HG03342 (cell line): Measurements from ENCODE around the gene GCN1.
A peak's percentile ranks its signal among the peaks of the same experiment; 100 is the strongest.

ENCODE experiments used
- ATAC-seq: cut with Tn5 transposase; IDR thresholded peaks from one replicate; pipeline ENCODE4 v1.9.1; 2021; ENCODE audit warnings: mild to moderate bottlenecking, moderate library complexity; ENCODE audit not compliant: unreplicated experiment

GCN1 gene

DNA sequence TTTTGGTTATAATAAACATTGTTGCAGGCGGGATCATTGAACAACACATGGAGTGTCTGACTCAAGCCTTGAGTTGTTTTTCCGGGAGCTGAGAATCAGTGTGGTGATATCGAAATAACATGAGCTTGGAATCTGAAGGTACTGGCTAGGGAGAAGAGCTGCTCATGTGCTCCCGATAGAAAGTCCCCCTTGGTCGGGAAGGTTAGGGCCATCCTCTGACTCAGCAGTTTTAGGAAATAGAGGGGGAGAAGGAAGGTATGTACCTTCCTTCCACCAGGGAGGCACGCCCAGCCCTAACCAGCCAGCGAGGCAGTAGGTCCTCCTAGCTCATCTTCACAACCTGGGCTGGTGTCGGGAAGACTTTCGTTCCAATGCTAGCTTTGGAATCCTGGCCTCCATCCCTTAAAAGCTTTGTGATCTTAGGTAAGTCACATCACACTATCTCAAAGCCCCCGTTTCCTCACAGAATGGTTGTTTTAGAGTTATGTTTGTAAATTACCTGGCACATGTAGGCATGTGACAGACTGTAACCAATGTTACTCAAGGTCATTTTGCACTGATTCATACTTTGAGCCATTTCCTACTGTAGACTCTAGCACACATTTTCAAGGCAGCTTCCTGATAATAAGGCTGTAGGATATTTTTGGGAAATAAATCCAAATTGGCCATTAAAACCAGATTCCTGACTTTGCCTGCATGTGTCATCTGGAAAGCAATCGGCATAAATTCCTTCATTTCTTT is 76.0 kb downstream of the GCN1 start:
- ATAC-seq, result no peak

DNA sequence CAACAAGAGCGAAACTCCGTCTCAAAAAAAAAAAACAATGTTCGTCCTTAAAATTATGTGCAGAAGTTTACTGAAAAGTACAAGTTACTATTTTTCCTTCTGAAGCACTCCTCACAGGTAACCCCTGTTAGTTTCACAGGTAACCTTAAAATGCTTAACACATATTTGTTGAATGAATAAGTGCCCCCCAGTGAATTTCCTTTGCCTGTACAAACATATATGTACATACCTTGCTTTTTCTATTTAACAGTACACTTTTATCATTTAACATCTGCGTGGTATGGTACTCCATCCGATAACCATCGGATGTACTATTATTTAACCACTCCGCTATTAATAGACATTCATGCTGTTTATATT is 76.6 kb downstream of the GCN1 start:
- ATAC-seq, result no peak

DNA sequence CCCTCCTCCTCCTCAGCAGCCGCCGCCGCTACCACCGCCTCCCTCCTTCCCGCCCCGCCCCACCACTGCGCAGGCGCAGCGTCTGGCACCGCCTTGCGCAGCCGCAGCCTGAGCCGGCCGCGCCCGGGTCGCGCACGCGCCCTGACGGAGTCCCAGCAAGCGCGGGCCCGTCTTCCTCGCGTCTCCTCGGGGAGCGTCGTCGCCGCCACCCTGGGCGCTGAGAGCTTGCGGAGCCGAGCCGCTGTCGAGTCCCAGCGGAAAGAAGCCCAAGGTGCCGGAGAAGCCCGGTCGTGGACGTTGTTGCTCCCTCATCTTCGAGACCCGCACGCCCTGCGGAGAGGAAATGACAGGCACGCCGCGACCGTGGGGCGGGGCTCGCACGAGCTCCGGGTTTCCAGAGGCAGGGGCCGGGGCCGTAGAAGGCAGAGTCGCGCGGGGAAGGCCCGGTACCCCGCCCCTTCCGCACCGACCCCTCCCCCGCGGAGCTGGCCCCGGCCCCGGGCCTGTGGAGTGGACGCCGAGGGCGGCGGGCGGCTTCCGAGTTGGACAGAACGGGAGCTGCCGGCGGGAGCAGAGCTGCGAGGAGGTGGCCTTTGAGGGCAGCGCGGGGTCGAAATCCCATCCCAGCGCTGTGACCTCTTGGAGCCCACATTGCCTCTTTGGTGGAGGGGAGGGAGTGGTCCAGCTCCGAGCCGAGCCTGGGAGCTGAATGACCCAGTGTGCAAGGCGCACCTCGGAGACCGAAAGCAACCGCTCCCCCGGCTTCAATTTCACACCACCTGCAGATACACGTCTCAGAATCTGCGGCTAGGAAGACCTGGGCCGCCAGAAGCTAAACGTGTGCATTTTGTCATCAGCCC is 77.5 kb downstream of the GCN1 start:
- ATAC-seq, result peak; percentile 42

DNA sequence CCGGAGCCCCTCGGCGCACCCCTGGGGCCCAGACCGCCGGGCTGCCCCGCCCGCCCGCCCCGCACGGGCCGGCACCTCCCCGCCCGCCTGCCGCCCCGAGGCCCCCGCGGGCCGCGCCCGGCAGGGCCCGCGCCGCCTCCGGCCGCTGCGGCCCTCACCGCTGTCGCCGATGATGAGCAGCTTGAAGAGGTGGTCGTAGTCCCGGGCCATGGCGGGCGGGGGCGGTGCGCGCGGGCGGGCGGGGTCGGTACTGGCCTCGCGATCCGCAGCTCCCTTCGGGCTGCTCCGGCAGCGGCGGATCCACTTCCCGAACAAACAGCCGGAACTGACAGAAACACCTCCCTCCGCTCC is 78.1 kb downstream of the GCN1 start, which contains the start of gene RAB35:
Gene RAB35 (minus strand): TSS at position 313 of the 351 bp plus-strand sequence. CDS start 103 bp downstream, at position 210.
- ATAC-seq, result no peak

DNA sequence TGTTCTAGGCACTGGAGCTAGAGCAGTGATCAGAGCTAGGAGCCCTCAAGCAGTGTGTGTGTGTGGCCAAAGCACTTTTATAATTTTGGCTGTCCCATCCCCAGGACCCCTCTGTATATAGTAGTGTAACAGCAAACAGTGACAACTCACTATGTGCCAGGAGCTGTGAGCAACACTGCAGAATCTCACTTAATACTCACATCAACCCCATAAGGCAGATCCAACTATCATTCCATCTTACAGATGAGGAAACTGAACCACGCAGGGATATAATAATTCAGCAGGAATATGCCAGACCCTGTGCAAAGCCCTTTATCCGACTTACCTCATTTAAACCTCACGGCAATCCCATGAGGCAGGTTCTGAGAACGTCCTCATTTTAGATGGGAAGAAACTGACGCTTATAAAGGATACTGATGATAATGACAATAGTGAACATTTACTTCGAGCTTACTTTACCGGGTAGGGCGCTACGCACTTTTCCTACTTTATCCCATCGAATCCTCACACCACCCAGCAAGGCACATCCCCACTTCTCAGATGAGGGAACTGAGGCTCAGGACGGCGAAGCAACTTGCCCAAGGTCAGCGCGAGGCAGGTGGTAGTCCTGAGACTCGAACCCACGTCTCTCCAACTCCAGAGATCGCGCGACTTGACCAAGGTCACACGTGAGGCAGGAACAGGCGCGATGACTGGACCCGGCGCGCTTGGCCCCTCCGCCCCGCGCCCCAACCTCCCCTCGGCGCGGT is 78.6 kb downstream of the GCN1 start:
- ATAC-seq, result no peak

DNA sequence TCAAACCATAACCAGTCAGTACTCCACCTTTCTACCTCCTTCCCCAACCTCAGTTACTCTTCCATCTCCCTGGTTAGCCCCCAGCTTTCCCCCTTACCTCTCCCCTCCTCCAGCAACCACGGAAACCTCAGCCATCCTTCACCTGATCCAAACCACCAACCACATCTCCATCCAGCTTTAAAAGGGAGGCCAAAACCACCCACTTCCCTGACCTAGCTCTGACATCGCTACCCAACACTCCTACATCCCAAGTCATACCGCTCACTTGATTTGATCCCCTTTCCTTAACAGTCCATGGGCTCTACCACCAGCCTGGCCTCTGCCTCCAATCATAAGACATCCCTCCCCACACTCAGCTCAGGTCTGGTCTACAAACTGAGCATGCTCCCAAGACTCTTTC is 79.4 kb downstream of the GCN1 start:
- ATAC-seq, result no peak

DNA sequence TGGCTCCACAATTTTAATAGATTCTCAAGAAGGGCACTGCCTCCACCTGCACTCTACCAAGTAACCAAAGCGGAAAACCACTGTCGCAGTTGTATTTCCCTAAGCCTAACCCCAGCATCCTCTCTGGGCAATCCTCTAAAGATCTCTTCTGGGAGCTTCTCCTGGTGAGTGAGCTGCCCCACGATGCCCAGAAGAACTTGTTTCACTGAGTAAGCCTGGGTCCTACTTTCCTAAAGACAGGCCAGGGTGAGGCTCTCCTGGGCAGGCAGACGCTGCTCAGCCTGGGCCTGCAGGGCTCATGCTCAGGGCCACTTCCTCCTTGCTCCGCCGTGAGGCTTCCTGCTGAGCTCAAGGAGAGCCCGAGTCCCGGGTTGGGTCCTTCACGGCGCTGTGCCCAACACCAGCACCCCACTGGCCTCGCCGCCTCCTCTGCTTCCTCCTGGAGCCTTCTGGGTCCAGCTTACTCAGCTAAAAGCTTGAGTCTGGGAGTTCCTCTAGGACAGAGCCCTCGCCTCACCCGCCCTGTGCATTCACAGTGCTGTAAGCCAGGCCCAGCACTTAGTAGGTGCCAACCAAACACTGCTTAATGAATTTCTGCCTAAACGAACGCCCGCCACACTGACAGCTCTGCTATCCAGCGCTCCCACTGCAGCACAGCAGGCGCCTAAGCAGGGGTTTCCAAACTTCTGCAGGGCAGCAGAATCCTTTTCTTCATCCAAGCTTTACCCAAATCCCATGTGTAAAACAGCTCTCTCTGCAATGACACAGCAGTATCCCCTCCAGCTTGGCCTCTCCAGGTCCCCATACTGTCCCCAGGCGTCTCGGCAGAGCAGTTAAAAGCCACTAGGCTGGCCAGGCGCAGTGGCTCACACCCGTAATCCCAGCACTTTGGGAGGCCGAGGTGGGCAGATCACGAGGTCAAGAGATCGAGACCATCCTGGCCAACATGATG is 83.7 kb downstream of the GCN1 start:
- peak; percentile 68 for ATAC-seq

DNA sequence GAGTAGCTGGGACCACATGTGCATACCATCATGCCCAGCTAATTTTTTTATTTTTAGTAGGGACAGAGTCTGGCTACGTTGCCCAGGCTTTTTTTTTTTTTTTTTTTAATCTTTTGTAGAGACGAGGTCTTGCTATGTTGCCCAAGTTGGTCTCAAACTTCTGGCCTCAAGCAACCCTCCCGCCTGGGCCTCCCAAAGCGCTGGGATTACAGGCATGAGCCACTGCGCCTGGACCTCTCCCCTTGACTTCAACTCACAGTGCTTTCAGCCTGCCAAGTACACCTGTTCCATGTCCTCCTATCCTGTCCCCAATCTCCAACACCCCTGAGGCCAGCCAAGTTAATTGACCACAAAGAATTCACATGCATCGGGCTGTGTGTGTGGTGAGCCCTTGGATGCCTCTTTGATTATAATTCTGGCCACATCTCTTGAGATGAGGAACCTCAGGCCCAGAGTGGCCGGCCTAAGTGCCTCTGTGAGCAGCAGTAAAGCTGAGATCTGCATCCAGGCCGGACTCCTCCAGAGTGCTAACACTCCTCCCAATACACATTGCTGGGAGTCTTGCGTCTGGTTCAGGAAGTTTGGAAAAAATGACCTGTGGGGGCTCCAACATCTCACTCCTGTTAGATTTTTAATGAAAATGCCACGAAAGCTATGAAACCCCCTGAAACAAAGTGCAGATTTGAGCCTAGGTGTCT is 84.8 kb downstream of the GCN1 start:
- ATAC-seq, result no peak

DNA sequence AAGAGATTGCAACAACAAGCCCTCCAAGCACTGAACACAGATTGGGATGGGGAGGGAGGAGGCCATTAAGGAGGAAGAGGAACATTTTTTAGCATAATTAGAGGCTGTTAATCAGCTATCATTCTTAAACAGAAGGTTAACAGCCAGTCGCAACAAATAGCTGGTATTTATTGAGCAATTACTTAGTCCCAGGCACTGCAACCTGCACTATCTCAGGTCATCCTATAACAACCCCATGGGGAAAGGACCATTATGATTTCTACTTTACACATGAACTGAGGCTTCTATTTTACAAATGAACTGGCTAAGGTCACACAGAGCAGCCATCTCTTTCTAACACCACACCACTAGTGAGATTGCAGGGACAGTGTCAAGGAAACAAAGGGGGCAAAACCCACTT is 88.4 kb downstream of the GCN1 start:
- no peak for ATAC-seq

DNA sequence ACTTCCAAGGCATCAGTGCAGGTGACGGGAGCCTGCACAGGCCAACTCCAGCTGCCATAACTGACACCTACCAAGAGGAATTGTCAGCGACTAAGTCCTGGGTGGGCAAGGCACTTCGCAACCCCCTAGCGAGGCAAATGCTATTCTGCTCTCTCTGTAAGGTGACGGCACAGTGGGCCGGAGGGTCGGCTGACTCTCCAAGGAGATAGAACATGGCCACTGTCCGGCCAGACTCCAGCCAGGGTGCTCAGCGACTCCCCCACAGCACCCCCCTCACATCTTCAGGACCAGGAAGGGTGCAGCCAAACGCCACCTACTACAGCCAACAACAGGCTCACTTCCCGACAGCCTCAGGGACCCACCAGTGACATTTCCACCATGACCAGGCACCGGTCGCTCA is 91.1 kb downstream of the GCN1 start:
- no peak for ATAC-seq

DNA sequence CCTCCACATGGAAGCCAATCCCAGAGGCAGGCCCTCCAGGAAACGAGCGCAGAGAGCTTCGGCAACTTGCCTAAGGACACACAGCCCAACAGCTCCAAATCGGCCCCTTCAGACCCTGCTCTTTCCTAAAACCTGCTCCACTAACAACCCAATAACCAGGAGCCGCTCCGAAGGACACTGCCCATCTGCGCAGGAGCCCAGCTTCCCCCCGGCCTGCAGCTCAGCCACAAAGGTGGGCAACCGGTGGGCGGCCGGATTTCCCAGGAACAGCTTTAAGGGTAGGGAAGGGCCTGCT is 91.5 kb downstream of the GCN1 start:
- ATAC-seq, result no peak

DNA sequence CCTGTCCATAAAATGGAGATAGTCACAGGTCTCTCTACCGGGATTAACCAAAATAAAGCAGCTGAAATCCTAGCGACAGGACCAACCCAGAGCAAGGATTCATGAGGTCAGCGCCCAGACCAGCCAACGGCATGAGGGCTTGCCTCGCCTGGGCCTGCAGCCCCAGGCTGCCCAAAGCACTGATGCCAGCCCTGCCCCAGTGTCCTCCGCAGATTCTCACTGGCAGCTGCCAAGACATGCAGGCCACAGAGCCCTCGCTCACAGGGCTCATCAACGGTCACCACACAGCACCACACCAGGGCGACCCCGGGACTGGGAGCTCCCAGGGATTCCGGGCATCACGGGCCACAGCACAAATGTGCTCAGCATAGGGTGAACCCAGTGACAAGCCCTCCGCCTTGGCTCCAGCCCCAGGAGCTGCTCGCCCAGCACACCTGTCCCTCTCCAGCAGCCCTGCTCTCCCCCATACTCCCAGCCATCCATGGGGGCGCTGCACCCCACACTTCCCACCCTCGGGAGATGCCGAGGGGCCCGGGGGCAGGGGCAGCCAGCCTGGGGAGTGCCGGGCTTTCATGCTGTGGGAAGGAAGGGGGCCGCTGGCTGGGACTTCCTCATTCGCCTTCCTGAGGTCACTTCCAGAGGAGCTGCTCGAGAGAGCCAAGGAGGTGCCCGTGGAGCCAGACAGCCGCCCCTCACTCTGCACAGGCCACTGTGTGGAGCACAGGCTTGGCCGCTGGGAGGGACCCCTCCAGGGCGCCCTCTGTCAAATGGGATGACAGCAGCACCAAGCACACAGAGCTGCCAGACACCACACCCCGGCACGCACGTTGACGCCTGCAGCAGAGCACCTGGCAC is 92.1 kb downstream of the GCN1 start:
- ATAC-seq, result no peak

DNA sequence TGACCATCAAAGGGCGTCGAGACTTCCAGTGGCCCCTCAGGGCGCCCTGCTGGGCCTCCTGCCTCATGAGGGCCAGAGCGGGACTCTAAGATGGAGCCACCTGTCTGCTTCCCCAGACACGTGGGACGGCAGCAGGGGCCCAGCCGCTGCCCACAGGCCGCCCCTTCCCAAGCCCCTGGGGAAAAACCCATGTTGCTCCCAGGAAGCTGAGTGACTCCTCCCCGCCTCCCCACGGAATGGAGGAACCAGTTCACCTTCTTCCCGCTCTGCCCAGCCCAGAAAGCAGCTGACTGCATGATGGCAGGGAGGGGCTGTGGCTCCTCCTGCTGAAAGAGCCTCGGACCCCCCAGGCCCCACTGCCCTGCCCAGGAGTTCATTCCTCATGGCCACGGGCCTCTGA is 92.9 kb downstream of the GCN1 start:
- no peak for ATAC-seq

DNA sequence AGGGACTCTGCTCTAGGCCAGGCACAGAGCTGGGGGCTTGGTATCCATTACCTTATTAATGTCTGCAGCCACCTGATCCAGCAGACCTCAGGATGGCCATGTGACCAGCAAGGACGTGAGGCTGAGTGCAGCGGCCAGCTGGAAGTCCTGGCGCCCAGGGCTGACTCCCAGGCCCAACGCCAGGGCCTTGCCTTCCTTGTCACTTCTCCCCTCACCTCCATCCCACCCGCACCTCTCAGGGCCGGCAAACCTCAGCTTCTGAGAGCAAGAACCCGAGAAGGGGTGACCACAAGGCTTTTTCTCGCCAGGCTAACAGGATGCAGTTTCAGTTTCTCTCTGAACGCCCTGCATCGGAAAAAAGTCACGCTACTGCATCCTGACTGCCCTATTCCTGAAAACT is 93.3 kb downstream of the GCN1 start:
- ATAC-seq, result no peak

DNA sequence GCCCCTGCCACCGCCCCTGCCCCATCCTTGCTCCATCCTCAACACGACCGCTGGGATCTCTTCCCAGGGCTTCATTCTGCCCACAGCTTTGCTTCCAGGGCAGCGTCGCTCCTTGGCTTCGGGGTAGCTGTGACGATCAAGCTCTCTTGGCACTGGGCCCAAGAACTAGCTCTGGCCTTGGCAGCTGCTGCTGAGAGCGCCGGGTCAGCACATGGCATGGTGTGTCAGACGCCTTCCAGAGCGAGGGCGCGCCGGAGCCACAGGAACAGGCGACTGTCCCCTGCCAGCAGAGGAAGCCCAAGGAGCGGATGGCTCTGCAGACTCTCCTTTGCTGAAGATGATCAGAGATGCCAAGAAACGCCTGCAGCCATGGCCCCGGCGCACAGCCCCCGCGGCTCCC is 93.9 kb downstream of the GCN1 start:
- no peak for ATAC-seq

DNA sequence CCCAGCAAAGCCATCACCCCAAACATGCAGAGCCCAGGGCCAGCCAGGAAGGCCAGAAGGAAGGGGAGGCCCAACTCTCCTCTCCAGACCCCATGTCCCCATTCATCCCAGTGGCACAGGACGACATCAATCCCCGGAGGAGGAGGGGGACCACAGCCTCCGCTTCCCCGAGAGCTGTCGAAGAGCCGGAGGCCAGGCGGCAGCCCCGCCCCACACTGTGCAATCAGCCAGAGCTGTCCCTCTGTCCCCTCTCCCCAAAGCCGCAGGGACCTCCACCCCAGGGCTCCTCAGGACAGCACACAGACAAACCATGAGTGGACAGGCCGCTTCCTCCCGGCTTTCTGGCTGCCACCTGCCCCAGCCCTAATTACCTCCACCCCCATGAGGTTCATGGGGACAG is 94.8 kb downstream of the GCN1 start:
- no peak for ATAC-seq

DNA sequence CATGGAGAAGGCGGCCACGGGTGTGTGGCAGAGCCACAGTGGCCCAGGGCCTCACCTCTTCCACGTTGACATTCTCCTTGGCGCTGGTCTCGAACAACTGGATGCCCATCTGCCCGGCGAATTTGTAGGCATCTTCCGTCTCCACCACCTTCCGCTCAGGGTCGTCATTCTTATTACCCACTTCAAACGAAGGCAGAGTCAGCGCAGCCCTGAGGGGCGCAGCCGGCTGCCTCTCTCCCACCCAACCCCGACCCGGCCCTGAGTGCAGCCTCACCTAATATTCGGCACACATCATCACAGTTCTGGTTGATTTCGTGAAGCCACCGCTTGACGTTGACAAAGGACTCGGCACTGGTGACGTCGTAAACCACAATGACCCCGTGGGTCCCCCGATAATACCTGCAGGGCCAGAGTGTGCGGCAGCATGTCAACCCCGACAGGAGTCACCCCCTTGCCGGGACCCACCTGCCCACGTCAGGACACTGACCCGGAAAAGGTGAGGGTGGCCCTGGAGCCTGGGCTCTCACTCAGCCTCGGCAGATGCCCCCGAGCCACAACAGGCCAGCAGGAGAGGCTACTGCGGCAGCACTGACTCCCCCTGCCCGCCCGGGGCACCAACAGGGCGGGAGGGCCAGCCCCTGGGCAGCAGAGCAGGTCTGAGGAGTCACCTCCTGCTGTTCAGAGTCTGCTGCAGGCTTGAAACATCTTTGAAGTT is 95.6 kb downstream of the GCN1 start:
- ATAC-seq, result no peak

DNA sequence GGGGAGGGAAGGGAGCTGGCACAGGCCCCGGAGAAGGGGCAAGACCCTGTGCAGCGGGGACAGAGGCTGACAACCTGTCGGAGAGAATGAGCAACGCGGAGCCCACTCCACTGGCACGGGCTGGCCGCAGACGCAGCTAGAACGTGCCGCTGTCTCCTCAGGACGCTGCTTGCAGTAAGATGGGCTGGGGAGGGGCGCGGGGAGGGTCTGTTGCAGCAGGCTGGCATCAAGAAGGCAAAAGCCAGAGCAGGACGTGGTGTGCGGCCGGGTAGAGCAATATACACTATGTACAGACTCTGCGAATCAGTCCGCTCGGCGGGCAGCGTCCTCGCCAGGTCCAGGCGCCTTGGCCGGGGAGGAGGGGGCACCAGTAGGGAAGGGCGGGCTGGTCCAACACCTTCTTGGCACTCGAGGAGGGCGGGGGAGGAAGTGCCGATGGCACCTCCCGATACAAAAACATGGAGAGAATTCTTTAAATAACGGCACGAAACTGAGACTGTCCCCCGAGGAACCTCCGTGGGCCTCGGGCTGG is 97.8 kb downstream of the GCN1 start:
- ATAC-seq, result no peak
